ENCODE data around the gene PPEF1.
A peak's percentile ranks its signal among the peaks of the same experiment; 100 is the strongest.
"Not testable (repeated sequence)": the region's sequence is repeated elsewhere in the genome, so short reads cannot be mapped to it uniquely, and the experiment has no call there.

Gene PPEF1

DNA sequence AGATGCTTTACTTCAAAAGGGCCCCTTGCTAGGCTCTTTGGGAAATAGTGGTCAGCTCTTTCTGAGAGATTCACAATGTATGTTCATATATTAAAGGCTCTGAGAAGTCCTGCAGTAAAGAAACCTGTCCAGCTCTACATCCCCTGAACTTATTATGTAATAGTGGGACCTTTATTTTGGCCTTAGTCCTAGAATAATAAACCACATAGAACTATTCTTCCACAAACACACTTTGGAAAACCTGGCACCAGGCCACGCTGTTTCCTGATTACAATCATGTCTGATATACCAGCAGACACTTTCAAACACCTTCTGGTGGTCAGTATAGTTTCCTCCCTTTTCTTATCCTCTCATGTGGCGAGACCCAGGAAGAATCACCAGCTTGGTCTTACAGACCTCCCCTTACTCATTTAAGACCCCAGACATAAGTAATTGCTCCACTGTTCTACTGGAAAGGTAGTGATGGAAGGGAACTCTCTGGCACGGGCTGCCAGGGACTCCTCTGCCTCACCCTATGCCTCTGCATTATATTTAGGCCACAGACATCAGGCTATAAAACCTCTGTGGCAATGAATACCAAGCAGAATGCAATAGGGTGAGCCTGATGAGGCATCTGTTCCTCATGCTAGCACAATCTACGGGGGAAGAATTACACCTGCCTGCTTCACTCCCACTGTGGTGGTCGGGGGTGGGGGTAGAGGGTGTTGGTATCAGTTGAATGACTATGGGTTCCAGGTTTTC, 5.7 kb upstream of the PPEF1 start:
- no peak for FAIRE-seq

DNA sequence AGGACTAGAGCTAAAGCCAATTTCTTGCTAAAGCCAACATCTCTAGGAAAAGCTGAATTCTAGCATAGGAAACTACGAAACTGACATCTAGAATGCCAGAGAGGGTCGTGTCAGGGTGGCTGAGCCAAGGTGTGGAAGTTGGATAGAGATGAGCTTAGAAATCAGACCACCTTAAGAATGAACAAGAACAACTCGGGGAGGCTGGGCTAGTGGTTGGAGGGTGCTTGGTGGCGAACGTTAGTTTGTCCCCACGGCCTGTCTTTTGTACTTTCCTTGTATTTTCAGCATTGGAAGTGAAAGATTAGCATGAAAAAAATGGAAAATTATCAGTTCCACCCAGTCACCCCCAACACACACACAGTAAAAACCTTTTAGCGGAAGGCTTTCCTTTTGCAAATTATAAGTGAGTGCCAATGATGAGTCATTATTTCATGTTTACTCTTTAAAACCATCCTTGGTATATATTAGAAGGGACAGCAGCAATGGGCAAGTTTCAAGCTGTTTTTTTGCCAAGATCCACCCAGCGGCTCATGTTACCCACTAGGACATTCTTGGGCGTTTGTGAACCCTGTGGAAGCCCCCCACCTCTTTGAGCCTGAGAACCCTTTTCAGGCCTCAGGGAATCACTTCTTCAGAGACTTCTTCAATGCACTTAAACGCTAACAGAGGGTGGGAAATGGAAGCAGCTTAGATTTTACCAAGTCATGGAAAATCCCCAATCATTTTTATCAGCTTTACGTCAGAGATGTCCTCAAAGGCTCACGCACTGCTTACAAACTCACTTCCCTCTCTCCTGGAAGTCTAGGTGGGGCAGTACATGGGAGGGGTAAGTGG, 4.9 kb upstream of the PPEF1 start:
- FAIRE-seq: no peak
- no peak for DNase-seq (ENCODE audit: insufficient read length, low spot score)

More for the DNA sequence above, 5.7 kb upstream of the PPEF1 start:
- no peak for DNase-seq (ENCODE audit: insufficient read length, low spot score)

DNA sequence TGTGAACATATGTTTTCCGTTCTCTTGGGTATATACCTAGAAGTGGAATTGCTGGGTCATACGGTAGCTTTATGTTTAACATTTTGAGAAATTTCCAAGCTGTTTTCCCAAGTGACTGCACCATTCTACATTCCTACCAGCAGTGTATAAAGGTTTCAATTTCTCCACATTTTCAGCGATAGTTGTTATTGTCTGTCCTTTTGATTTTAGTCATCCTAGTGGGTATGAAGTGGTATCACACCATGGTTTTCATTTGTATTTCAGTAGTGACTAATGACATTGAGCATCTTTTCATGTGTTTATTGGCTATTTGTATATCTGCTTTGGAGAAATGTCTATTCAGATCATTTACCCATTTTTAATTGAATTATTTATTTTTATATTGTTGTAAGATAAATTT, 2.4 kb downstream of the PPEF1 start:
- FAIRE-seq: no peak
- no peak for DNase-seq (ENCODE audit: insufficient read length, low spot score)

DNA sequence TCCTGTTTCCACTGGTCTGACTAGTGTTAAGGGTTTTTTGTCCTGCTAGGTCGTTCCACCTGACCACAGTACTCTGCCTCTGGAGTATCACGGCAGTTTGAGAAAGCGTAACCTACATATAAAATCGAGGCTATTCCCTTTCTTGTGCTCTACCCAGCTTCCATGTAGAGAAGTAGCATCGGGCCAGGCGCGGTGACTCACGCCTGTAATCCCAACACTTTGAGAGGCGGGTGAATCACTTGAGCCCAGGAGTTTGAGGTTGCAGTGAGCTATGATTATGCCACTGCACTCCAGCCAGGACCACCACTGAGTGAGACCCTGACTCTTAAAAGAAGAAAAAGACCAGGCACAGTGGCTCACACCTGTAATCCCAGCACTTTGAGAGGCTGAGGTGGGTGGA, 7.5 kb downstream of the PPEF1 start:
- DNase-seq (ENCODE audit: insufficient read length, low spot score): no peak

DNA sequence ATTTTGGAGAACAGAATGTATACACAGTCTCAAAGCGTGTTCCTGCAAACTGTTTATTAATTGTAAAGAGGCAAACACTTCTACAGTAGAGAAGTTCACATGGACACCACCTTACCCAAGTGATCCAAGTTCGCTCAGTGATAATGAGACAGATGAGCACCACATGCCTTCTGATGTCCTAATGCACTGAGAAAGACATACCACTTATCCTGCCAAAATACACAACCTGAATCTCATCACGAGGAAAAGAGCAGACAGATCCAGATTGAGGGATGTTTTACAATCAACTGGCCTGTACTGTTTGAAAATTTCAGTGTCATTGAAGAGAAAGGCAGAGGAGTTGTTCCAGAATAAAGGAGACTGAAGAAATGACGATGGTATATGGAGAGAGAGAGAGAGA, 12.4 kb downstream of the PPEF1 start:
- no peak for FAIRE-seq
- no peak for DNase-seq (ENCODE audit: insufficient read length, low spot score)

More for the DNA sequence above, 7.5 kb downstream of the PPEF1 start:
- no peak for FAIRE-seq

DNA sequence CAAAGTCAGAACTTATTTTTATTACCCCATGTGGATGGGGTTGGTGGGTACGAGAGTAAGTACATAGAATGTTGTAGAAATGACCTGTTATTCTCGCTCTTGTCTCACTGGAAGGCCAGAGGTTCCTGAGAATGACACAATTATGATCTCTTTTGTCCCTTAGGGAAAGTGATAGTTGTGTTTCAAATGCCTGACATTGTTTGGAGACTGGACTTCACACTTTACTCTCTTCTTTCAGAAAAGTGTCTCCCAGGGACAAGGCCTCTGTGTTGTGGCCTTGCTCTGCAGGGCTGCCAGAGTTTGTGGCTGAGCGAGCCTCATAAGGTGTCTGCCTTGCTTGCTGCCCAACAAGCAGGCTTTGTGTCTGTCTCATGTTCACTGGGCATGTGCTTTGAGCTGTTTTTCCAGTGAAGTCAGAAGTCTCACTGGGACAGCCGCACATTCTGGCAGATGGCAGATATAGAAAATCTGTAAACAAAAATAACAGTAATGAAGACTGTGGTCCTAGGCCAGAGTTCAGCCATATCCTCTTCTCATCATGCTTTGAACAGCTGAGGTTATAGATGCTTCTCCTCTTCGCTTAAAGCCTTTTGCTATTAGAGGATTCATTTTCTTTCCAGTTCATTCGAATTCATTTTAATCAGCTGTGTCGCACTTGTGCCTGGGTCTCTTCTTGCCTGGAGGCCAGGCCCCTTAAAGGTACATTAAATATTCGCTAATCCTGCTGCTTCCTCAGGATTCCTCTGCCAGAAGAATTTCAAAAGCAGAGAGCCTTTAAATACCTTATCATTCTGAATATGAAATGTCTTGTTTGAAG, 14.4 kb downstream of the PPEF1 start:
- no peak for FAIRE-seq
- DNase-seq (ENCODE audit: insufficient read length, low spot score): no peak

DNA sequence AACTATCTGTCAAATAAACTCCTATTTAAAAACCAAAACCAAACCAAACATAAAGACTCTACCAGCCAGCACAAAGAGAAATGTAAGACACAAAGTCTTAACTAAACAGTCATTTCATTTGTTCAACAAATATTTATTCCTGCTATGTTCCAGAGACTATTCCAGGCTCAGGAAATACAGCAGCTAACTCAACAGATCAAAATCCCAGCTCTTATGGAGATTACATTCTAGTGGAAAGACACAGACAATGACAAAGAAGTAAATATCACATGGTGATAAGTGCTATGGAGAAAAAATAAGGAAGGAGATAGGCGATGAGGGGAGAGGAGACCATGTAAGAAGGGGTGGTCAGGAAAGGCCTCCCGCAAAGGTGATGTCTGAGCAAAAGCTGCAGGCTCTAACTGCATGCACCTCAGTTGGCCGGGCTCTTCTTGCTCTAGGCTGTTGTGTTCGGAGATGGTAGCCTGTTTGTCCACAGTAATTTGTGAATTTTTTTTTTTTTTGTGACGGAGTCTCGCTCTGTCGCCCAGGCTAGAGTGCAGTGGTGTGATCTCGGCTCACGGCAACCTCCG, 15.1 kb downstream of the PPEF1 start:
- FAIRE-seq (no peak), DNase-seq (ENCODE audit: insufficient read length, low spot score) (no peak)

DNA sequence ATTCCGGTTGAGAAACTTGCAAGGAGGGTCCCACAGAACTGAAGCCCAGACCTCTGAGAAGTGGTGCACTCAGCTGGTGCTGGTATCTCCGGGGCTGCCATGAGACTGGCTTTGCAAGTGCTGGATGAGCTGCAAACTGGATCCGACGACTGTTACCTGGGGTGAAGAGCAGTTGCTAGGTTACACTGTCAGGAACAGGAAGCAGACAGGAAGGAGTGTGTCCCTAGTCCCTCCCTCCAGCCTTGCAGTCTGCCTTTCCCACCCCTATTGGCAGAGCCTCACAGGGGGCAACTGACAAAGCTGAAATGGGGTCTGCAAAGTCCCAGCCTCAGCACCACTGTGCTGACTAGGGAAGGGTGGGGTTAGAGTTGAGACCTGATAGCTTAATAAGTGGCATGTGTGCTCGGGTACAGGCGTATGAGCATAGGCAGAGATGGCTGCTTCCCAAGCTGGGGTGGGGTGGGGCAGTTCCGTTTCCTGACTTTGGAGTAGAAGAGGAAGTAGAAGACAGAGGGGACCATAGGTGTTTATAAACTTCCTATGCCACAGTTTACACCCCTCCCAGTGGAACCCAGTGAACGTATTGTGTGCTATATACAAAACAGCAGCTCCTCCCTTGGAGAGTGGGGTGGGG, 18.0 kb downstream of the PPEF1 start:
- FAIRE-seq (no peak), DNase-seq (ENCODE audit: insufficient read length, low spot score) (no peak)

DNA sequence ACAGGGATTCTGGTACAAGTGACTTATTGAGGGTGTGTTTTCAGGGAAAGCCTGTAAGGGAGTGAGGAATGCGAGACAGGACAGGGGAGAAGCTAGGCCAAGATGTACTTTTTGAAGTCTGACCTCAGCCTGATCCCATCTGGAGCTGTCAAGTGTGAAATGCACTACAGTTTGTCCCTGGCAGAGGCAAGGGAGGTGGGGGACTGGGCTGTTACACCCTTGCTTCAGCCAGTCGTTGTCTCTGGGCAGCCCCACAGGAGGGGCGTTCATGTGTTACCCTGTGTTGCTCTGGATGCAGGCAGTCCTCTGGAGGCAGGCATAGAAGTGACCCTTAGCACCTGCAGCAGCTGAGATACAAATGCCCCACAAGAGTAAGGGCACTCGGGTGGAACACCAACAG, 25.8 kb downstream of the PPEF1 start:
- FAIRE-seq (no peak), DNase-seq (ENCODE audit: insufficient read length, low spot score) (no peak)

DNA sequence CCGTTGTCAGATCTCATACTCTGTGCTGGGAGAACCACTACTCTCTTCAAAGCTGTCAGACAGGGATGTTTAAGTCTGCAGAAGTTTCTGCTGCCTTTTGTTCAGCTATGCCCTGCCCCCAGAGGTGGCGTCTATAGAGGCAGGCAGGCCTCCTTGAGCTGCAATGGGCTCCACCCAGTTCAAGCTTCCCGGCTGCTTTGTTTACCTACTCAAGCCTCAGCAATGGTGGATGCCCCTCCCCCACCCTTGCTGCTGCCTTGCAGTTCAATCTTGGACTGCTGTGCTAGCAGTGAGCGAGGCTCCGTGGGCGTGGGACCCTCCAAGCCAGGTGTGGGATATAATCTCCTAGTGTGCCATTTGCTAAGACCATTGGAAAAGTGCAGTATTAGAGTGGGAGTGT, 32.2 kb downstream of the PPEF1 start:
- not testable (repeated sequence) for DNase-seq (ENCODE audit: insufficient read length, low spot score); FAIRE-seq

DNA sequence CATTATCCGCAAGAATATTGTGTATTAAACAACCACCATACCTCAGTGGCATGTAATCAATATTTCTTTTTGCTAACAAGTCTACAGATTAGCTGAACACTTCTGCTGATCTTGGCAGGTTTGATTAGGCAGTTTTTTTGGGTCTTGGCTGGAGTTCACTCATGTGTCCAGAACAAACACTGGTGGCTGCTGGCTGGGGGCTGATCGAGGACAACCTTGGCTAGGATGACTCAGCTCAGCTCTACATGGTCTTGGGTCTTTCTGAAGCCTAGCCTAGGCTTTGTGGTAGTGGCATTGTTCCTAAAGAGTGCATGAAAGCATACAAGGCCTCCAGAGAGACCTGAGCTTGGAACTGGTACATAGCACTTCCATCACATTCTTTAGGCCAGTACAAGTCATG, 41.1 kb downstream of the PPEF1 start:
- FAIRE-seq: no peak

DNA sequence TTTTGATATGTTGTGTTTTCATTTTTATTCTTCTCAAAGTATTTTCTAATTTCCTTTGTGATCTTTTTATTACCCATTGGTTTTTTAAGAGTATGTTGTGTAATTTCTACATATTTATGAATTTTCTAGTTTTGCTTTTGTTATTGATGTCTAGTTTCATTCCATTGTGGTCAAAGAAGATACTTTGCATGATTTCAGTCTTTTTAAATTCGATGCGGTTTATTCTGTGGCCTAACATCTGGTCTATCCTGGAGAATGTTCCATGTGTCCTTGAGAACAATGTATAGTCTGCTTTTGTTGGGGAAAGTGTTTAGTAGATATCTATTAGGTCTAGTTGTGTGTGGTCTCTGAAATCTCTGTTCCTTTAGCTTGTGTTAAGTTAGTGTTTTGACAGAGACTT, 46.2 kb downstream of the PPEF1 start:
- DNase-seq (ENCODE audit: insufficient read length, low spot score): no peak
- FAIRE-seq: no peak

More for the DNA sequence above, 41.1 kb downstream of the PPEF1 start:
- DNase-seq (ENCODE audit: insufficient read length, low spot score): no peak

DNA sequence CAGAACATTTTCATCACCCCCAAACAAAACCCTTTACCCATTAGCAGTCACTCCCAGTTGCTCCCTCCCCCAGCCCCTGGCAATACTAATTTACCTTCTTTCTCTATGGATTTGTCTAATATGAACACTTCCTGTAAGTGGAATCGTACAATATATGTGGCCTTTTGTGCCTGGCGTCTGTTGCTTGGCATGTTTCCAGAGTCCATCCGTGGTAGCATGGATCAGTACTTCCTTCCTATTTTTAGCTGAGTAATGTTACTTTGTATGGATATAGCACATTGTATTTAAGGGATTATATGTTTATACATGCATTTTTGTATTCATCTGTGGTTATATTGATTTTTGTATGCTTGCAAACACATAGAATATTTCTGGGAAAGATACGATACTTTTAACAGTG, 48.2 kb downstream of the PPEF1 start:
- FAIRE-seq (no peak), DNase-seq (ENCODE audit: insufficient read length, low spot score) (no peak)

DNA sequence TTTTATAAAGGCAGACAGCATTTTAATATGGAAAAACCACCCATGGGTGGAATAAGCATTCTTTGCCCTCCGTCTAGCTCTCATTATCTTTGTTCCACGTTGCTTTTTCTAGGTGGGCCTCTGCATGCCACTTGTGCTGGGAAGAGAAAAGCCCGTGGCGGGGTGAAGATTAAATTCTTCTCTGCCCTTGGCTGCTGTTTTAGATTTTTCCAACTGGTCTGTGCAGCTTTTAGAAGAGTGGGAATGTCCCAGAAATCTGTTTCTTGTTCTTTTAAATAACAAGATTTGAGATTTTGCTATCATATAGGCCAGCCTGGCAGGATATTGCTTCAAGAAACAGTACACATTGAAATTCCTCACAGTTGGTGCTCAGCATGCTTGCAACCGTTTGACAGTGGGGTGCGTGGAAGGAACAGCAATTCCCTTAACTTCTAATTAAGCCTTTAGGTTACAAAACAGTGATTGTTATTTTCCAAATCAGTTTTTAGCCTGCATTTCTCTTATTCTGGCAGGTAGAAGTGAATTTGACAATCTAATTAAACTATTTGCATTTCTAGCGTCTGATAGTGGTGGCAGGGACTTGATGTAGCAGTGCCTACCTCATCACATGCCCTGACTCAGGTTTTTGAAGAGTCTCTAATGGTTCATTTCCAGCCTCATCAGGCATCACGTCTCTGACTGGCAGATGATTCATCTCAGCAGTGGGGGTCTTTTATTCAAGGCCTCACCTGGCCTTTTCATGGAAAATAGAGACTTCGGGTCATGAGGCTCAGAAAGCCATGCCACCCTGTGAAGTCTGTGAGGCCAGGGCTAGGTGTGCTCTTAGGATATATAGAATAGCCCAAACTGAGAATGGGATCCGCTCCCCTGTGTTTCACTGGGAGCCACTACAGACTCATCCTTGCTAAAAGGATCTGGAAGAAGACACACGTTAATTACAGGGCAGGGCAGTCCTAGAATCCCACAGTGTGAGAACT, 50.8 kb downstream of the PPEF1 start:
- no peak for DNase-seq (ENCODE audit: insufficient read length, low spot score)

DNA sequence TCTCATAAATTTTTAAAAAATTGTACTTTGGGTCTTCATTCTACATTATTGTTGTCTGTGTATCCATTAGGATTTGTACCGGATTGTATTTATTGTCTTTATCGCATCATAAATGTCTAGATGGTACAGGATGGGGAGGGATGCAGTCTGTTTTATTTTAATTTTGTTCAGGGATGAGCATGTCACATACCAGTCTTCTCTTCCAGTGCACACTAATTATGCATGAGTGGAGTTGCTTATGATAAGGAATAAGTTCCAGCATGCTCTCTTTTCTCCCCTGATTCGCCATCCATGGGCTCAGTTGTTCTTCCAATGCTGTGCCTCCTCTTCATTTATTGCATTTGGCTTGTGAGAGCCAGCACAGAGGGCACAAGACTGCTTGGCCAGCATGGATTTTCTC, 54.3 kb downstream of the PPEF1 start:
- DNase-seq (ENCODE audit: insufficient read length, low spot score) (no peak), FAIRE-seq (peak; percentile 23)

More for the DNA sequence above, 50.8 kb downstream of the PPEF1 start:
- FAIRE-seq: peak; percentile 14

DNA sequence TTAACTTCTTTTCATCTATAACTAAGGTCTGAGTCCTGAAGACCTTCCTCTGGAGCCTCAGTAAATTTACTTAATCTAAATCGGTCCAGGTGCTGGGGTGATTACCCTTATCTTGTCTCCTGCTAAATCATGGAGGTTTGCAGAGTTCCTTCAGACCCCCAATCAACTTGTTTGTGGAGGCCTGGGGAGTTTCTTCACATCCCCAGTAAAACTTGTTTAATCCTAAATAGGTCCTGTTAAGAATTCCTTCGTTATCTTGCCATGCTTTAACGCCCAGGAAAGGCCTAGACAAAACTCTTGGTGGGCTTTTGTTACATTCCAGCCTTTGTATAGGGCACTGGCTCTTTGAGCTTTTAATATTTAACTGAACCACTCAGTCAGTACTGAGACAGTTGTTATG, 55.7 kb downstream of the PPEF1 start:
- not testable (repeated sequence) for FAIRE-seq; DNase-seq (ENCODE audit: insufficient read length, low spot score)

DNA sequence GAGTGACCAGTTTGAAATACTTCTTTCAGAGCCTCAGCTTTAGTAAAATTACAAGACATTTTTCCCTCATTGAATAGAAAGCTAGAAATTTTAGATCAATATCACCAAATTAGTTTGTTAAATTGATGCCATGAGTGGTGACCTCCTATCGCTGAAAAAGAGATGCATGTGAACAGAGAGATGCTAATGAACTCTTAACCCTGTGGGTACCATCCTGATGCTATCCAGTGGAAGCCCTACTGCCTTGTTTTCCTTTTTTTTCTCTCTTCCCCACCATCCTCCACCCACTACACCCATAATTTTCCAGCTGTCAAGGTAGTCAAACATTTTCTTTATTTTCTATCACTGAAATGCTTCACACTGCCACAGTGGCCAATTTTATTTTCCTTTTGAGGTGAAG, 61.9 kb downstream of the PPEF1 start:
- FAIRE-seq (no peak), DNase-seq (ENCODE audit: insufficient read length, low spot score) (no peak)

DNA sequence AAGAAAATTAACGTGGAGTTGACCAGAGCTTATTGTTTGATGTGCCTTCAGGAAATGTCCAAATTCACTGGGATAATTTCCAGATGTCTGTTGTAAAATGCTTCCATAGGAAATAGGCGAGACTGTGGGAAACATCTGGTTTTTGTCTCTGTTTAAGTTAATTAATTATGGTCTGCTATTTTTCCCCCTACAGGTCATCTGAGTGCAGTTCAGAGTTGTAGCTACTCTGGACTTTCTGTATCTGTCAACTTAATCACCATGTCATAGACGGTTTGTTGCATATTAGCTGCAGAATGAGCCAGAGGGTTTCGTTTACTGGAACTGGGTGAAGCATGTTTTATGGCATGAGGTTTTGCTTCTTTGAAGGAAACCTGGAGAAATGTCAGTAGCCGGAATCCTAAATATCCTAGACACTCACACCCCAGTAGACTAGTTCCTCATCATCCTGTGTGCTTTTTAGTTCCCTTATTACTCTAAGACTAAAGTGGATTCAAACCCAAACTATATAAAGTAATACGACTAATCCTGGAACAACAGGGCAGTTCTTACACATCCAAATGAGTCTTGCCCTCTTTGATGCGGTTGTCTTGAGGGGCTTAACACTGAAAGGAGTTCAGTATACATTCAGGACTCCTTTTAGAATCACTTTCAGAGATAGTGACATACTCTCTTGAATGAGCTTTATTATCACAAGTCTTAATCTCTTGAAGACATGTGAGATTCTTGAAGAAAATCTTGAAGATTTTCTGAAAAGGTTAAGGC, 62.5 kb downstream of the PPEF1 start:
- DNase-seq (ENCODE audit: insufficient read length, low spot score): no peak
- no peak for FAIRE-seq
